Tibial nerve (tissue), 4 donors: Measurements from ENCODE around the gene VDR. TPM values are rescaled to one million over a fixed set of nuclear protein-coding genes. Genes with fewer than 3 reads are reported as not detected.

ENCODE experiments used
- DNase-seq, 2 donors: peaks; one replicate each; pipeline ENCODE4 v3.0.0-alpha.2; 2019; ENCODE audit warnings: low spot score in 2 of 2
- H3K27ac ChIP-seq, 4 donors: fragments of 200-600 bp; sonication (generic) in 3 of 4; one replicate each; pipeline ENCODE4 v1.5.1; 2017 to 2019; ENCODE audit warnings: mild to moderate bottlenecking in 1 of 4
- H3K27me3 ChIP-seq, 2 donors: fragments of 200-600 bp; sonication (generic) in 1 of 2; one replicate each; pipeline versions ENCODE4 v1.5.1 to v1.6.0; 2017 to 2019
- H3K36me3 ChIP-seq, 3 donors: fragments of 200-600 bp; sonication (generic); one replicate each; pipeline ENCODE4 v1.5.1; 2018 to 2019
- H3K4me1 ChIP-seq, 4 donors: fragments of 200-600 bp; sonication (generic) in 3 of 4; one replicate each; pipeline ENCODE4 v1.5.1; 2017 to 2019
- H3K4me3 ChIP-seq, 4 donors: fragments of 200-600 bp; sonication (generic) in 3 of 4; one replicate each; pipeline ENCODE4 v1.5.1; 2017 to 2019; ENCODE audit warnings: mild to moderate bottlenecking in 1 of 4, moderate library complexity in 1 of 4
- H3K9me3 ChIP-seq, 4 donors: fragments of 200-600 bp; sonication (generic) in 3 of 4; one replicate each; pipeline ENCODE4 v1.5.1; 2017 to 2019
- CTCF ChIP-seq, 5 experiments: fragments of 200-600 bp in 3 of 5; fragments of 450-650 bp in 2 of 5; sonication (generic) in 3 of 5; IDR thresholded peaks; one replicate each; pipeline ENCODE4 v1.5.1; 2016 to 2019; ENCODE audit warnings: antibody characterized with exemption in 5 of 5, mild to moderate bottlenecking in 3 of 5, moderate library complexity in 2 of 5
- EP300 ChIP-seq, 2 donors: sonication (generic); formaldehyde crosslinking; IDR thresholded peaks; one replicate each; pipeline ENCODE4 v1.6.1; 2017; ENCODE audit warnings: antibody characterized with exemption in 2 of 2, mild to moderate bottlenecking in 1 of 2
- POLR2A ChIP-seq, 2 donors: fragments of 450-650 bp; IDR thresholded peaks; one replicate each; pipeline ENCODE4 v1.6.1; 2017; ENCODE audit warnings: antibody characterized with exemption in 2 of 2, mild to moderate bottlenecking in 2 of 2, moderate library complexity in 2 of 2
- WGBS, 2 donors: methylation state at CpG; one replicate each; pipeline ENCODE4 v1.1.5; 2018; 5-methylcytosine and 5-hydroxymethylcytosine counted together
- total RNA-seq, 4 donors: library from RNA; depleted of rRNA; stranded (reverse); fragments of >200 nt; gene quantifications; one replicate each; pipeline ENCODE4 v1.1.0, GENCODE V29; 2016

Gene VDR
- total RNA-seq, 4 donors from 2014 or later: 0.78 to 6.6 (median 1.1) TPM

DNA sequence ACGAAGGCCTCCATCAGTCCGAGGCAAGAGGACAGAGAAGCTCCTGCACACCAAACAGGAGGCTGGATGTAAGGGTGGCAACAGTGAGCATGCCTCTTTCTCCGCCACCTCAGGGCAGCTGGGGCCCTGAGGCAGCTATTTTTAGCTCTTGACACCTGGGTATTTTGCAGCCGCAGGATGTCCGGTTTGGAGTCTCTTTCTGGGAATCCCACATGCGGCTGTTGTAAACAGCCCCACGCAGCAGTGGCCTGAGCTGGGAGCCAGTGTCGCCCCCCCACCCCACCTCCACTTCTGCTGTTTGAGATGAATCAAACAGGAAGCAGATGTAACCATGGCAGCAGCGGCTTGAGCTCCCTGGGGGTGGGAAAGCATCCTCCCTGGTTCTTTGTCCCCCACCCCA, 96.7 kb downstream of the VDR start:
- H3K27ac ChIP-seq: peak overlapping the region; percentile 7 to 99 (median 97)
- TF ChIP-seq EP300 (IDR thresholded peaks at IDR 0.05) (peak in 1 of 2 donors; percentile 21), CTCF (IDR thresholded peaks at IDR 0.05) (no peak)
- no peak for DNase-seq
- WGBS, 2 donors: 23 to 25% methylated on average over 5 to 8 of the region's 9 CpGs
- no peak overlapping the region for H3K4me3 ChIP-seq
- no peaks in the 10 kb centered on the region for H3K27me3 ChIP-seq
- H3K36me3 ChIP-seq: peaks cover 0 to 4% (median 0%) of the 10 kb centered on the region in 3 donors
- H3K9me3 ChIP-seq: no peaks in the 10 kb centered on the region
- H3K4me1 ChIP-seq: peaks cover 10 to 100% (median 93%) of the 10 kb centered on the region in 4 donors

GRCh38 chr12:47807338-47807737, 97.5 kb downstream of the VDR start:
- no peak for TF ChIP-seq CTCF (IDR thresholded peaks at IDR 0.05)
- TF ChIP-seq EP300 (IDR thresholded peaks at IDR 0.05): no peak
- TF ChIP-seq POLR2A (IDR thresholded peaks at IDR 0.05): no peak
- WGBS, 2 donors: 41 to 53% methylated on average over 5 of the region's 5 CpGs
- Histone ChIP-seq H3K27ac (peak overlapping the region; percentile 13 to 99 (median 97)), H3K9me3 (no peaks in the 10 kb centered on the region), H3K4me3 (no peak overlapping the region), H3K27me3 (no peaks in the 10 kb centered on the region), H3K4me1 (peaks cover 10 to 100% (median 95%) of the 10 kb centered on the region in 4 donors), H3K36me3 (peaks cover 0 to 4% (median 0%) of the 10 kb centered on the region in 3 donors)
- no peak for DNase-seq

GRCh38 chr12:47805417-47805816, 99.4 kb downstream of the VDR start:
- 22 to 40% methylated on average over 2 of the region's 2 CpGs for whole genome bisulfite sequencing, 2 donors
- no peaks in the 10 kb centered on the region for H3K27me3 ChIP-seq
- peaks cover 0 to 4% (median 0%) of the 10 kb centered on the region in 3 donors for H3K36me3 ChIP-seq
- DNase-seq: no peak
- peaks cover 7 to 100% (median 95%) of the 10 kb centered on the region in 4 donors for H3K4me1 ChIP-seq
- no peaks in the 10 kb centered on the region for H3K9me3 ChIP-seq
- peak overlapping the region; percentile 23 to 98 (median 42) for H3K27ac ChIP-seq
- no peak for TF ChIP-seq EP300 (IDR thresholded peaks at IDR 0.05)
- TF ChIP-seq CTCF (IDR thresholded peaks at IDR 0.05): no peak
- no peak for TF ChIP-seq POLR2A (IDR thresholded peaks at IDR 0.05)
- no peak overlapping the region for H3K4me3 ChIP-seq

GRCh38 chr12:47804171-47804570, 100.6 kb downstream of the VDR start:
- H3K27ac ChIP-seq: peak overlapping the region in 3 of 4 donors; percentile 40 to 98 (median 85)
- H3K4me3 ChIP-seq: no peak overlapping the region

More at GRCh38 chr12:47804171-47804570, 100.6 kb downstream of the VDR start:
- Histone ChIP-seq H3K27me3 (no peaks in the 10 kb centered on the region), H3K36me3 (peaks cover 0 to 7% (median 0%) of the 10 kb centered on the region in 3 donors), H3K4me1 (peaks cover 7 to 100% (median 95%) of the 10 kb centered on the region in 4 donors), H3K9me3 (no peaks in the 10 kb centered on the region)
- WGBS, 2 donors: 59 to 63% methylated on average over 8 of the region's 8 CpGs
- DNase-seq: no peak
- TF ChIP-seq CTCF (IDR thresholded peaks at IDR 0.05): no peak
- TF ChIP-seq POLR2A (IDR thresholded peaks at IDR 0.05): no peak
- TF ChIP-seq EP300 (IDR thresholded peaks at IDR 0.05): no peak
